K562 treated with DMSO at 1 percent for 12 hours (cell line): Measurements from ENCODE around the gene GATA3. TPM values are rescaled to one million over a fixed set of nuclear protein-coding genes. Genes with fewer than 3 reads are reported as not detected.

Source experiments
- total RNA-seq: library from RNA; unstranded; fragments of 300-600 nt; gene quantifications from 2 replicates; pipeline ENCODE4 v1.2.3, GENCODE V29; 2022; ENCODE audit not compliant: insufficient read depth

GATA3 gene
- 0.23 TPM in 1 of 2 replicates, not detected in the other for total RNA-seq

DNA sequence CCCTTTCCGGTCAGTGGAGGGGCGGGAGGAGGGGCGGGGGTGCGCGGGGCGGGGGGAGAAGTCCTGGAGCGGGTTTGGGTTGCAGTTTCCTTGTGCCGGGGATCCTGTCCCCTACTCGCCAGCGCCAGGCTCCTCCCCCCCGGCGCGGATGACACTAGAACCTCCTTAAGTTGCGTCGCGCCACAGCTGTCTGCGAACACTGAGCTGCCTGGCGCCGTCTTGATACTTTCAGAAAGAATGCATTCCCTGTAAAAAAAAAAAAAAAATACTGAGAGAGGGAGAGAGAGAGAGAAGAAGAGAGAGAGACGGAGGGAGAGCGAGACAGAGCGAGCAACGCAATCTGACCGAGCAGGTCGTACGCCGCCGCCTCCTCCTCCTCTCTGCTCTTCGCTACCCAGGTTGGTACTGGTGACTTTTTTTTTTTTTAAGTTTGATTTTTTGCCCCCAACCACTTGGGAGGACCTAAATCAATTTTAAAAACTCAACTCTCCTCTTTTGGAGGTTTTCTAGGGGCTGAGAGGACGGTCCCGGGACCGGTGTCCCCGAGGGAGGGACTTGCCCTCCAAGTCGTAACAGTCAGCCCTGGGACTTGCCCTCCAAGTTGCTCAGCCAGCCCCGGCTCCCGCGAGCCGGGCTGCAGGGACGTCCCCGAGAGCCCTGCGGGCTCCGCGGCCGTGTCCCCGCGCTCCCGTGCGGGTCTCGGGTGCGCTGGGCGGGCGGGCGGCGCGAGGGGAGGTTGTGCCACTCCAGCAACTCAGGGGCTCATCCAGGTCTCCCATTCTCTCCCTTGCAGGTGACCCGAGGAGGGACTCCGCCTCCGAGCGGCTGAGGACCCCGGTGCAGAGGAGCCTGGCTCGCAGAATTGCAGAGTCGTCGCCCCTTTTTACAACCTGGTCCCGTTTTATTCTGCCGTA lies at the start of gene GATA3:
GATA3 (plus strand) TSS at position 195 of the 914 bp plus-strand sequence. CDS start 968 bp downstream, outside the sequence.

Other genes with a start within 250 kb of the GATA3 start
- 9.4 and 15.1 TPM in 2 replicates for gene TAF3, start 236.2 kb upstream of the GATA3 start, total RNA-seq